Measurements from ENCODE around the gene C19orf81.

DNA sequence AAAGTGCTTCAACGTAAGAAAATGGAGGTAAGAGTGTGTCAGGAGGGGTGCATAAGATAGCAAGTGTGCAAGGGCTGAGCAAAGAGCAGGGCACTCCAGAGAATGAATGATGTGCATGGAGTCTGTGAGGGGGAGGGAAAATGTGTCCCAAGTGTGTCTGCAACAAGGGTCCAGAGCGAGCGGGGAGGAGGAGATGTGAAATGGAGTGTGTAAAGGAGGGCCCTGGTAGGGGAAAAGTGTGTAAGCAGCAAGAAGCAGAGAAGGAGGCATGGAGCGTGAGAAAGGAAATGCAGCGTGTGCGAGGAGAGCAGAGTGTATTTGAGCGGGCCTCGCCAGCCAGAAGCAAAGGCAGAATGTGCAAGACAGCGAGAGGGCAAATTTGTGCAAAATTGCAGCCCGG lies 11.8 kb downstream of the C19orf81 start:
- TF ChIP-seq, protein P1, sequence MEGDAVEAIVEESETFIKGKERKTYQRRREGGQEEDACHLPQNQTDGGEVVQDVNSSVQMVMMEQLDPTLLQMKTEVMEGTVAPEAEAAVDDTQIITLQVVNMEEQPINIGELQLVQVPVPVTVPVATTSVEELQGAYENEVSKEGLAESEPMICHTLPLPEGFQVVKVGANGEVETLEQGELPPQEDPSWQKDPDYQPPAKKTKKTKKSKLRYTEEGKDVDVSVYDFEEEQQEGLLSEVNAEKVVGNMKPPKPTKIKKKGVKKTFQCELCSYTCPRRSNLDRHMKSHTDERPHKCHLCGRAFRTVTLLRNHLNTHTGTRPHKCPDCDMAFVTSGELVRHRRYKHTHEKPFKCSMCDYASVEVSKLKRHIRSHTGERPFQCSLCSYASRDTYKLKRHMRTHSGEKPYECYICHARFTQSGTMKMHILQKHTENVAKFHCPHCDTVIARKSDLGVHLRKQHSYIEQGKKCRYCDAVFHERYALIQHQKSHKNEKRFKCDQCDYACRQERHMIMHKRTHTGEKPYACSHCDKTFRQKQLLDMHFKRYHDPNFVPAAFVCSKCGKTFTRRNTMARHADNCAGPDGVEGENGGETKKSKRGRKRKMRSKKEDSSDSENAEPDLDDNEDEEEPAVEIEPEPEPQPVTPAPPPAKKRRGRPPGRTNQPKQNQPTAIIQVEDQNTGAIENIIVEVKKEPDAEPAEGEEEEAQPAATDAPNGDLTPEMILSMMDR (IDR thresholded peaks at IDR 0.05): no peak
- no peak for TF ChIP-seq EP300 (IDR thresholded peaks at IDR 0.05)
- TF ChIP-seq POLR2AphosphoS5 (IDR thresholded peaks at IDR 0.05): no peak

Measured in upper lobe of left lung (tissue), 4 donors.